GM21528 (cell line): ENCODE measurements around the gene FANK1.
"Not testable (repeated sequence)": the region's sequence is repeated elsewhere in the genome, so short reads cannot be mapped to it uniquely, and the experiment has no call there.

Experiments
- ATAC-seq: cut with Tn5 transposase; IDR thresholded peaks from one replicate; pipeline ENCODE4 v1.9.1; 2021; ENCODE audit warnings: mild to moderate bottlenecking, moderate library complexity; ENCODE audit not compliant: unreplicated experiment, low FRiP score

FANK1 gene

DNA sequence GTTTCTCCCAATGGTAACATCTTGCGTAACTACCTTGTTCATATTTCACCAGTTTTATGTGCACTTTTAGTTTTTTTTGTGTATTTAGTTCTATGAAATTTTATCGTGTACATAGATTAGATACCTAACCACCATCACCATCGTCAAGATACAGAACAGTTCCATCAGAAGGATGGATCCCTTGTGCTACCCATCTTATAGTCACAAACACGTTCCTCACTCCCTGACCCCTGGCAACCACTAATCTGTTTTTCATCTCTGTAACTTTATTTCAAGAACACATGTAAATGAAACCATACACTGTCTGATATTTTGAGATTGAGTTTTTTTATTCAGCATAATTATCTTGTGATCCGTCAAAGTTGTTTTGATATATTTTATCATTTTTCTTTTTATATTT lies 29.9 kb downstream of the FANK1 start:
- no peak for ATAC-seq

DNA sequence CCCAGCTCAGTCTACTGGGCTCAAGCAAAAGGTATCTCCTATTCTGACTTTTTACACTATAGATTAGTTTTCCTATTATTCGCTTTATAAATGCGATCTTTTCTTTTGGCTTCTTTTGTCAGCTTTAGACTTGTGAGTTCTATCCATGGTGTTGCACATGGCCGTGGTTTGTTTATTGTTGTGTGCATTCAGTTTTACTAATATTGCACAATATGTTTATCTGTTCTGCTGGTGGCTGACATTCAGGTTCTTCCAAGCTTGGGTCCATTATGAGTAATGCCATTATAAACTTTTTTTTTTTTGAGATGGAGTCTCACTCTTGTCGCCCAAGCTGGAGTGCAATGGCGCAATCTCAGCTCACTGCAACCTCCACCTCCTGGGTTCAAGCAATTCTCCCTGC lies 30.9 kb downstream of the FANK1 start:
- not testable (repeated sequence) for ATAC-seq

DNA sequence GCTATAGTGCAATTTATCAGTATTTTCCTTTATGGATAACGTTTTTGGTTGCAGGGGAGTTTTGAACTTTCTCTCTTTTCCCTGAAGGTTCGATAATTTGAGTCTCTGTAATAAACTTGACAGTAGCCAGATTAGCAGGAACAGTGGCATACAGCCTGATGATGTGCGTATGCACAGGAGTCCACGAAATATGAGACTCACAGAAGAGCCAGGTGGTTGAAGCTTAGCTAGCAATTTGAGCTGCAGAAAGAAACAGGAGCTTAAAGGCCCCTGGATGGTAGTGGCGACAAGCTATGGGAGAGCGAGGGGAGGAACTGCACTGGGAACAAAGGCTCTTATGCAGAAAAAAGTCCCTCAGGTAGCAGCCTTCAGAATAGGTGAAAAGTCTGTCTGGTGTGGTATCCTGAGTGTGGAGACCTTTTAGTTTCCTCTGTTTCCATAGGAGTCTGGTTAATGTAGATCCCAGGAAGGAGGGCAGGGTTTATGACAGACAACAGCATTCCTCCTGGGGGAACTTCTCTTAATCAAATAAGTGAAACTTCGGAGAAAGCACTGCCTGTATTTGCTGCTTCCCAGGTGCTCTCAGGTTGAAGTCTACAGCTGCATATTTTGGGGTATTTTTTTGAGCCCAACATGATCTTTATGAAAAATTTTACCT lies 32.7 kb downstream of the FANK1 start:
- ATAC-seq: no peak

DNA sequence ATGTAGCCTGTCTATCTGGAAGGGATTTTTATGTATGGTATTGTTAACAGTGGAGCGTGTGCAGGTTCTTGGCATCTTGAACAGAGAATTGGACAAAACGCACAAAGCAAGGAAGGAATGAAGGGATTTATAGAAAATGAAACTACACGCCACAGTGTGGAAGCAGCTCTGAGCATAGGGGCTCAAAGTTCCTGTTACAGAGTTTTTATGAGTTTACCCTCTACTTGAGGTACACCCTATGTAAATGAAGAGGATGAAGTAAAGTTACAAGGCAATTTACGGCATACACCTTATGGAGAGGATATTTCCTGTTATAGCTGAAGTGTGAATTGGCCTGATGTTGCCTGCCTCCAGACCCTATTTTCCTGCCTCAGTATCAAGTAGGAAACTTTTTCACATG lies 33.3 kb downstream of the FANK1 start:
- no peak for ATAC-seq

DNA sequence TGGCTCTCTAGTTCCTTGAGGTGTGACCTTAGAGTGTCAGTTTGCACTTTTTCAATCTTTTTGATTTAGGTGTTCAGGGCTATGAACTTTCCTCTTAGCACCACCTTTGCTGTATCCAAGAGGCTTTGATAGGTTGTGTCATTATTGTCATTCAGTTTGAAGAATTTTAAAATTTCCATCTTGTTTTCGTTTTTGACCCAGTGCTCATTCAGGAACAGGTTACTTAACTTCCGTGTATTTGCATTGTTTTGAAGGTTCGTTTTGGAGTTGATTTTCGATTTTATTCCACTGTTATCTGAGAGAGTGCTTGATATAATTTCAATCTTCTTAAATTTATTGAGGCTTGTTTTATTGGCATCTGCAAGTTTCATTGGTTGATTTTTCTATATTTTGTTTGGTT lies 37.3 kb downstream of the FANK1 start:
- ATAC-seq: no peak

DNA sequence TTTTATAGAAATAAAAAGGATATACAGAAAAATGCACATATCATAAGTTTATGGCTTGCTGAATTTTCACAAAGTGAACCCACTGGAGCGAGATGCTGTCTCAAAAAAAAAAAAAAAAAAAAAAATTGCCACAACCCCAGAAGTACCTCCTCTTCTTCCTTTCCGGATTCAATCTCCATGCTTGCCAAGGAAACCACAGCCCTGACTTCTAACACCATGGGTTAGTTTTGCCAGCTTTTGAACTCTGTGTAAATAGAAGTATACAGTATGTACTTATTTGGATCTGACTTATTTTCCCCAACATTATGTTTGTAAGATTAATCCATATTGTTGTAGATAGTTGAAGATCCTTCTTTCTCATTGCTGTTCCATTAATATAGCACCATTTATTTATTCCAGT lies 40.0 kb downstream of the FANK1 start:
- ATAC-seq: no peak

DNA sequence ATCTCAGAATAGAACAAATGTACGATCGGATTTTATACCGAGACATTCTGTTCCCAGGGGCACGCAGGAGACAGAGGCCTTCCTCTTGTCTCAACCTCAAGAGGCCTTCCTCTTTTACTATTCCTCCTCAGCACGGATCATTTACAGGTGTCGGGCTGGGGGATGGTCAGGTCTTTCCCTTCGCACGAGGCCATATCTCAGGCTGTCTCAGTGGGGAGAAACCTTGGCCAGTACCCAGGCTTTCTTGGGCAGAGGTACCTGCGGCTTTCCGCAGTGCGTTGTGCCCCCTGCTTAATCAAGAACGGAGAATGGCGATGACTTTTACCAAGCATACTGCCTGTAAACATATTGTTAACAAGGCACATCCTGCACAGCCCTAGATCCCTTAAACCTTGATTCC lies 44.2 kb downstream of the FANK1 start:
- no peak for ATAC-seq

DNA sequence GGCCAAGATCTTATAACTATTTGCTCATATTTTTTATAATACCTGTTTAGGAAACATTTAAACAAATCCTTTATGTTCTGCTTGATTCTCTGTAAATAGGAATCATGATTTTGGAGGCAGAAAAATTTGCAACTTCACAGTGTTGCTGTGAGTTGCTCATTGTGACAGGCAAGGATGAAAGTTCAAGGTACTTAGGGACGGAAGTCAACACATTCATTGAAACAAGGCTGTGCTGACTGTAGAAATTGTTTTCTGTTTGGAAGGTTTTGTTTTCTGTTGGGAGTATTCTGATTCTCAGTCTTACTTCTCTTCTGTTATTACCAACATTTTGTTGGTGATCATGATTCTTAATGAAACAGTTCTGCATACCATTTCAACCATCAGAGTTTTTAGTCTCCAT lies 54.9 kb downstream of the FANK1 start:
- no peak for ATAC-seq

DNA sequence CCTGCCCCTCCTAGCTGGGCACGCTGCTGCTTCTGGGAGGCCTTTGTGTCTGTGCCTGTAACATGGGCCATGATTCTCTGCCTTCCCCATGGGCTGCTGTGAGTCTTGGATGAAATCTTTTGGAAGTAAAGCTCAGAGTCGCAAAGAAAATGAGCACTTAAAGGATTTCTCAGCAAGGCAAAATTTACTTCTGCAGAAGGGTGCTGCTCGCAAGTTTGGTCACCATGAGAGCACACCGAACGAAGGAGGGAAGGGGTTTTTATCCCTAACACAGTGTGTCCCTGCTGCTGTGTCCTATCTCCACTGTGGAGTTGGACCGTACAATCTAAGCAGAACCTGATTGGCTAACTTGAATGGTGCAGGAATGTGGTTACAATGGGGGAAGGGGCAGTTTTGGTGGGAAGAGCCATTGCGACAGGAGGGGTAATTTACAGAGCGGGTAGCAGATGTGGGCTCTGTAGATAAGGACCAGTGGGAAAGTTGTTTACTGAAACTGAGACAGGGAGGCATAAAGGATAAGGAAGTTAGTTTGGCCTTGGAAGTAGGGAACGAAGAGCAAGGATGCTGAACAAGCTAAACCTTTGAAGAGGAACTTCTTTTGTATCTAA lies 57.5 kb downstream of the FANK1 start:
- no peak for ATAC-seq

DNA sequence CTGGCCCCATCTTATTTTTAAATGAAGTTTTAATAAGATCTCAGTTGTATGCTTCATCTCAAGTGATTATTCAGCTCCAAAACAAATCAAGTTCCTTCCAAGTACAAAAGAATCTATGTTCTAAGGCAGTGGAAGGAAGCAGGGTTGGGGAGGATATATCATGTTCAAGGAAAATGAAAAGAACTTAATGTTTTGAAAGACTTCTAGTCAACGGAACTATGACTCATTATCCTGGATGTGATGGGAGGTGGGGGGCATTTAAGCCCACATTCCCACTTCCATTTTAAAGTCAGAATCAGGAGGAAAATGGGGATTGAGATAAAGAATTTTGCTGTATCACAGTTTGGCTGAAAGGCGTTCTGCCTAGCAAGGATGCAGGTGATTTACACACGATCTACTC lies 59.4 kb downstream of the FANK1 start:
- ATAC-seq: no peak

DNA sequence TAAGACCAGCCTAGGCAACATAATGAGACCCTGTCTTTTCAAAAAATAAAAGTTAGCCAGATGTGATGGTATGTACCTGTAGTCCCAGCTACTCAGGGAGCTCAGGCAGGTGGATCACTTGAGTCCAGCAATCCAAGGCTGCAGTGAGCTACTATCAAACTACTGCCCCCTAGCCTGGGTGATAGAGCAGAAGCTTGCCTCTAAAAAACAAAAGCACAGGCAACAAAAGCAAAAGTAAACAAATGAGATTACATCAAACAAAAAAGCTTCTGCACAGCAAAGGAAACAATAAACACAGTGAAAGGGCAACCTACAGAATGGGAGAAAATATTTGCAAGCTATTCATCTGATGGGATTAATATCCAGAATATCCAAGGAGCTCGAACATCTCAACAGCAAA lies 65.4 kb downstream of the FANK1 start:
- no peak for ATAC-seq

DNA sequence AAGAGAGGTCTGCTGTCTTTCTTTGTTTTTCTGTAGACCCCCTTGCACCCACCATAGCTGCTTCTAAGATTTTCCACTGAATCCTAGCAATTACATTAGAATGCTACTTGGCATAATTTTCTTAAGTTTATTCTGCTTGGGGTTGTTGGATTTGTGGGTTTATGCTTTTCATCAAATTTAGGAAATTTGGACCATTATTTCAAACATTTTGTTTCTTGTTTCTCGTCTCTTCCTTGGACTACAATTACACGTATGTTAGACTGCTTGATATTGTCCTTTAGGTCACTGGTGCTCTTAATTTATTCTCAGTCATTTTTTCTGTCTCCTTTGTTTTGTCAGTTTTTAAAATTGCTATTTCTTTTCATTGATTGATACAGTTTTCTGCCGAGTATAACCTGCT lies 65.8 kb downstream of the FANK1 start:
- no peak for ATAC-seq

DNA sequence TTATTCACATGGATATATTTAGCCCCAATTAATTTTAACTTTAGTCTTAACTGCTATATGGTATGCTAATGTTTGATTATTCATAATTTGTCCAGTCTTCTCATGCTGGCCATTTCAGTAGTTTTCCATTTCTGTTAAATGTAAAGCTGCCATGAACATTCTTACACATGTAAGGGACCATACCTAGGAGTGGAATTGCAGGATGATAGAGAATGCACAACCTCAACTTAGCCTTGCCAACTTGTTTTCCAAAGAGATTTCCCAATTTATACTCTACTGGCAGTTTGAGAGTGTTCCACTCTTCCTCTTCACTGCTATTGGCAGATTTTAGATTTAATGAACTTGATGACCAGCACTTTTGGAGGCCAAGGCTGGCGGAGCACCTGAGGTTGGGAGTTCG lies 68.2 kb downstream of the FANK1 start:
- ATAC-seq: no peak

DNA sequence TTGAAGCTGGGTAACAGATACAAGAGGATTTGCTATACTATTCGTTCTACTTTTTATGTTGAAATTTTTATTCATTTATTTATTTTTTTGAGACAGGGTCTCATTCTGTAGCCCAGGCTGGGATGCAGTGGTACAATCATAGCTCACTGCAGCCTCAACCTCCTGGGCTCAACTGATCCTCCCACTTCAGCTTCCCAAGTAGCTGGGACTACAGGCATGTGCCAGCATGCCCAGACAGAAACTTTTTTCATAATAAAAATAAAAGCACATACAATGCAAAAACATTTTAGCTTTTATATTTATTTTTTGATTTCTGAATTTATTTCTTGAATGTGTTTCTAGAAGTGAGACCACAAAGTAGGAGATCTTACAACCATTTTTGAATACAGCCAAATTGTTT lies 71.2 kb downstream of the FANK1 start:
- no peak for ATAC-seq

DNA sequence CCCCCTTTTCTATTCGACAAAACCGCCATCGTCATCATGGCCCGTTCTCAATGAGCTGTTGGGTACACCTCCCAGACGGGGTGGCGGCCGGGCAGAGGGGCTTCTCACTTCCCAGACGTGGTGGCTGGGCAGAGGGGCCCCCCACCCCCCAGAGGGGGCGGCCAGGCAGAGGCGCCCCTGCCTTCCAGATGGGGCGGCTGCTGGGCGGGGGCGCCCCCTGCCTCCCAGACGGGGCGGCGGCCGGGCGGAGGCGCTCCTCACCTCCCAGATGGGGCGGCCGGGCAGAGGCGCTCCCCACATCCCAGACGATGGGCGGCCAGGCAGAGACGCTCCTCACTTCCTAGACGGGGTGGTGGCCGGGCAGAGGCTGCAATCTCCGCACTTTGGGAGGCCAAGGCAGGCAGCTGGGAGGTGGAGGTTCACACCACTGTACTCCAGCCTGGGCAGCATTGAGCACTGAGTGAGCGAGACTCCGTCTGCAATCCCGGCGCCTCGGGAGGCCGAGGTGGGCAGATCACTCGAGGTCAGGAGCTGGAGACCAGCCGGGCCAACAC lies 73.8 kb downstream of the FANK1 start:
- not testable (repeated sequence) for ATAC-seq

DNA sequence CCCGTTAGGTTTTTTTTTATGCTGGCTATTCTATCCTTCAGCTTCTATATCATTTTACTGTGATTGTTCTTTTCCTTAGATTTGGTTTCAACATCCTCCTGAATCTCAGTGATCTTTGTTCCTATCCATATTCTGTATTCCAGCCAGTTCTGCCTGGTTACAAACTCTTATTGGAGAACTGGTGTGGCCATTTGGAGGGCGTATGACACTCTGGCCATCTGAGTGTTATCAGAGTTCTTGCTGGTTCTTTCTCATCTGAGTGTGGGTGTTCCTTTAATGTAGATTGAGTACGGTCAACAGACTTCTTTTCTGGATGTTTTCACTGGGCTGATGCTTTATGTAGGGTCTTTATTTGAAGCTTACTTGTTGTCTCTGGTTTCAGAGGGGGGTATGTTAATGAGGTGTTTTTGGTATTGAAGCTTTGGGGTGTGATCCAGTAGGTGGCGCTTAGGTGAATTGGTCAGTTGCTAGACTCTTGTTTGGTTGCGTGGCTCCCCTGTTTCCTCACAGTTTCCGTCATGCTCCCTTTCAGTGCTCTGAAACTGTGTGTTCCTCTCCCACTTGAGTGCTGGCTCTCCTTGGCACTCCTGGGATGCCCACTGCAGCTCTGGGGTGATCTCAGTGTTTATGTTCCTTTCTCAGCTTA lies 80.7 kb downstream of the FANK1 start:
- no peak for ATAC-seq

DNA sequence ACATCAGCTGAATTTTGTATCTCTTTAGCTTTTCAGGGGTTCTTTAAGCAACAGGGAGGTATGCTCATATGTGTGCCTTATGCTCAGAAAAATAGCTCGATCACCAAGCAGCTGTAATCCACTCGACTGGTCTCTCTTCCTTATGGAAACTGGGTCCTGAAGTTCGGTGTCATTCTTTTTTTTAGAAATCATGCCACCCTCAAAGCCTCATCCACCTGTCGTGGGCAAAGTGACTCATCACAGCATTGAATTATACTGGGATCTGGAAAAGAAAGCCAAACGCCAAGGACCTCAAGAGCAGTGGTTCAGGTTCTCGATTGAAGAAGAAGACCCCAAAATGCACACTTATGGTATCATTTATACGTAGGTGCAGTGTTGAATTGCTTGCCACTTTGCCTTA lies 83.6 kb downstream of the FANK1 start:
- no peak for ATAC-seq

DNA sequence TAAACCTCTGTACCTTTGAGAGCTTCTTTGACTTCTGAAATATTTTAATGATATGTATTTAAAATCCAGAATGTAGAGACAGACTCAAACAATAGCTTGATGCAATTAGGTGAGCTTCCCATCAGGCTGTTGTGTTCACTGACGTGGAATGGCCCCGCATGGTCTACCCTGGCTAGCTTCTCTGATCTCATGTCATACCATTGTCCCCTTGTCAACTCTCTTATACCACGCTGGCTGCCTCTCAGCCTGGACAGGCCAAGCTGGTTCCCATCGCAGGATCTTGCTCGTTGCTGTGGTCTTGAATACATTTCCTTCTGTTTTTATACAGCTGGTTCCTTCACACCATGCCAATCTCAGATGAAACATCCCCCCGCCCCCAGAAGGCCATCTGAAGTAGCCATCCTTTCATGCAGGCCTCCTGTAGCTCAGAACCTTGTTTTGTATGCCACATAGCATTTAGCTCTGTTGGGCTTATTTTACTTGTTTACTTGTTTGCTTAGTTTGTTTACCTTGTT lies 84.2 kb downstream of the FANK1 start:
- no peak for ATAC-seq

DNA sequence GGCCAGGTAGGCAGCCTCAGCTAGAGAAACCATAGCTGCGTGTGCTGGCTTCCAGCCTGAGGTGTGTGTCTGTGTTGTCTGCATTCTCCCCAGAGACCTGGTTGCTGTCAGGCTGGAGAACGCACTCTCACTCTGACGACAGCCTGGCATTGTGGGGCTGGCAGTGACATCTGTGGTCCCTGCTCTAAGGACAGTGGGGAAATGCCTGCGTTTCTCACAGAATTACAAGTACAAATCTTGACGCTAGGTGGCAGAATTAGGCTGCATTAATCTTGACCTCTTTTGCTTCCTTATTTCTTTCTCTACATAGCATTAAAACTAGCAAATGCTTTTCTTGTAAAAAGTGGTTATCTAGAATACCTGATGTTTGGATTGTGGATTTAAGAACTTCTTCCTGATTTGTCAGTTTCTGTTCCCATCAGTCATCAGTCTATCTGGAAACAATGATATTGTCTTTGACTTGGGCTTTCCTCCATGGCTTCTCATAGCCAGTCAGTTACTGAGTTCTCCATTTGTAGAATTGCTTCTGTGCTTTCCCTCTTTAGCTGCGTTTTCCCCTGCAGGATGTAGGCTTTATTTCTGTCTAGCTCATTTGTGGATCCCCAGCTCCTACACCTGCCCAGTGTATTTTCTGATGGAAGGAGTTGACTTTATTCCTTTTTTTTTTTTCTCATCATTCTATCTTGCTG lies 86.0 kb downstream of the FANK1 start:
- peak; percentile 78 for ATAC-seq

DNA sequence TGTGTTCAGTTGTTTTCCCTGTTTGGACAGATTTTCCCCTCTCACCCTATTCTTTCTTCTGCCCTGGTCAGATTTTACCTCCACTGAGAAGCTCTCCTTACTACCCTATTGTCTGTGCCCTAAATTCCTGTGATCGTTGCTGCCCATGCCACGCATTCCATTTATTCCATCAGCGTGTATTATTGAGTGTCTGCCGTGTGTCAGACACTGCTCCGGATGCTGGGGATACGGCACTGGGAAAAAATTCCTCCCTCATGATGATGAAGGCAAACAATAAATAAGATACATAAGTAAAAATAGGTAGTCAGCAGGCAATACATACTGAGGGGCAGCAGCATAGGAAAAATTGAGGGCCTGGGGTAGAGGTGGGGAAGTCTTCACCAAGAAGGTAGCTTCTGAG lies 86.8 kb downstream of the FANK1 start:
- no peak for ATAC-seq

DNA sequence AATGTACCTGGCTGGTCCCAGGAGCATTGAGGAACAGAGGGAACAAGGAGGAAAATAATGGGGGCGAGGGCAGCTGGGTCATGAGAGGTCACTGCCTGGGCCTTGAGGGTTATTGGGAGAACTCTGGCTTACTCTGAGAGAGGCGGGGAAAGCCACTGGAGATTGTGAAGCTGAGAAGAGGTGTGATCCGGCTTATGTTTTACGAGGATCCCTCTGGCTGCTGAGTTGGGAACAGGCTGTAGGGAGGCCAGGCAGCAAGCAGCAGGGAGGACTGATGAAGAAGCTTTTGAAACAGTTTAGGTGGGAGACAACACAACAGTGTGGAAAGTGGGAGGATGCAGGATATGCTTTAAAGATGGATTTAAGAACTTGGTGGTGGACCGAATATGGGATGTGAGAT lies 87.3 kb downstream of the FANK1 start:
- ATAC-seq: no peak
